GM19372 (cell line): ENCODE data around the gene SLC26A1.

Source experiments
- ATAC-seq: cut with Tn5 transposase; IDR thresholded peaks from one replicate; pipeline ENCODE4 v1.9.1; 2021; ENCODE audit warnings: mild to moderate bottlenecking, low read depth, moderate library complexity; ENCODE audit not compliant: unreplicated experiment

The SLC26A1 gene

DNA sequence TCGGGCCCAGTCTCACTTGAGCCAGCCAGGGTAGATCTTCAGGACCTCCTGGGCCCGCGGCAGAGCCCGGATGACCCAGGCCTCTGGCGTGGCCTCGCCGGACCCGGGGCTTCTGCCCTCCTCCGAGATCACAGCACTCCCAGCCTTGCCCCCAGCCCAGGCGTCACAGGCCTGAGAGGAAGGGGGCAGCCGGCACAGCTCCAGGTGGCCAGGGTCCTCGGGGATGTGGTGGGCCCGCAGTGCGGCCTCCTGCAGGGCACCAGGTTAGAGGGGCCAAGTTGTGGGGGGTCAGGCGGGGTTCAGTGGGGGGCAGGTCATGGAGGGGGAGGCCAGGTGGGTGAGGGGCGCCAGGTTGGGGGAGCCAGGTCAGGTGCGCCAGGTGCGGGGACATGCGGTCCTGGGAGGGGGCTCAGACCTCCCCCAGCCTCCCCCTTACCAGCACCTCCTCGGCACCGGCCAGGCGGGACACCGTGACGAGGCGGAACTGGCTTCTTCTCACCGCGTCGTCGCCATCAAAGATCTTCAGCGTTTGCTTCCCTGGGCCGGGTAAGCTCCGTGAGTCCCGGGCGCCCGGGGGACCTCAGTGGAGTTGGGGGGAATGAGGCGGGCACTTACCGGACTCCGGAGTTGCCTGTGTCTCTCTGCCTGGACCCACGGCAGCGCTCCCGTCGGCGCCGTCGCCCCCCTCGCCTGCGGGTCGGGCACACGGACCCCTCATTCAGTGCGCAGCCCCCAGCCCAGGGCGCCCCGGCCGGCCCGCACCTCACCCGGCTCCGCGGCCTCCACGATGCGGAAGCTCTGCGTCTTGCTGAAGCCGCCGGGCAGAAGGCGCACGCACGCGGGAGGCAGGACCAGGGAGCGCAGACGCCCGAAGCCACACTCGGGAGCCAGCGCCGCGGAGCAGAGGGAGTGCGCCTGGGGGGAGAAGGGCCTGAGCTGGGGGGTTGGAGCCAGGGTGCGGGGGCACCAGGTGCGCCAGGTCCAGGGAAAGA is 25.8 kb downstream of the SLC26A1 start:
- no peak for ATAC-seq

GRCh38 chr4:966266-967112 is 26.7 kb downstream of the SLC26A1 start:
- no peak for ATAC-seq

DNA sequence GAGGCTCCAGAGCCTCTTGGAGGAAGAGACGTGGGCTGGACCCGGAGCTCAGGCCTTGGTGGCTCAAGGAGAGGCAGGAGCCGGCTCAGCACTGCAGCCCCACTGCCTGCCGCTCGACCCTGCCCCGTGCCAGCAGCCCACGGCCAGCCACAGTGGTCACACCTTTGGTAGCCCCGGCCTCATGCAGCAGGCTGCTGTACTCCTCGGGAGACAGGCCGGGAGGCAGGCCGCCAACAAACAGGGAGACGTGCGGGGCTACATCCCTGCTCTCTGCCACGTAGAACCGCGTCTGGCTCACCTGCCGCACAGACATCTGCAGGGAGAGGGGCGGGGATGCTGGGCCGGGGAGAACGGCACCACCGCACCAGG is 27.5 kb downstream of the SLC26A1 start:
- ATAC-seq: no peak

DNA sequence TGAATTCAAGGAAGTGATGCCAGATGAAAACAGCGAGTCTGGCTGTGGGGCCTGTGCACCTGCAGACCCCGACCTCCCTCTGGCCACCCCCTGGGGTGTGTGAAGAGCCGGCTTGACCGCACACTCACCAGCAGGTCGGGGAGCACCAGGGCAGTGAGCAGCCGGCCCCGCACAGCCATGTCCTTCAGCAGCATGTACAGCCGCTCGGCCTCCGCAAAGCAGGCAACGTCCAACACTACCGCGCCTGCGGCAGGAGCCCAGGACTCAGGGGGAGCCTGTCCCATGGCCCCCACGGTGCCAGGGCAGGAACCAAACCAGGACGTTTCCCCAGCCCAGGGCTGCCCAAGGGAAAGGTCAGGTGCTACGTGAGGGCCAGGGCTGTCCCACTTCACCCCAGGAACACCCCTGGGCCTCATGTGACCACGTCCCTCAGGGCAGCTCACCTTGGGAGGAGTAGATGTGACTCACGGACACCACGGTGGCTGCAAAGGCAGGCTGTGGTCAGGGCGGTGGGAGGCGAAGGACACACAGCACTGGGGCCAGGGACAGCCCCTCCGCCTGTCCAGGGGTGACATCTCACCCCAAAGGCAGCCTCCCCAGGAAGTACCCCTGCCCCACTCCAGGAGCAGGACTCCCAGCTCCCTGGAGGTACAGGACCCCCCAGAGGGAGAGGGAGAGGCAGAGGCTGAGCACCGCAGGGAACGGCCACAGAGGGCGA is 28.0 kb downstream of the SLC26A1 start:
- no peak for ATAC-seq

GRCh38 chr4:964346-965025 is 28.7 kb downstream of the SLC26A1 start:
- ATAC-seq: no peak

- no peak for ATAC-seq
These were observed 29.7 kb downstream of the SLC26A1 start for GRCh38 chr4:963276-964225.

GRCh38 chr4:962231-963208 is 30.7 kb downstream of the SLC26A1 start:
- no peak for ATAC-seq

GRCh38 chr4:961351-962230 is 31.6 kb downstream of the SLC26A1 start:
- ATAC-seq: no peak

- ATAC-seq: no peak
These were observed 32.4 kb downstream of the SLC26A1 start for GRCh38 chr4:960636-961350.

DNA sequence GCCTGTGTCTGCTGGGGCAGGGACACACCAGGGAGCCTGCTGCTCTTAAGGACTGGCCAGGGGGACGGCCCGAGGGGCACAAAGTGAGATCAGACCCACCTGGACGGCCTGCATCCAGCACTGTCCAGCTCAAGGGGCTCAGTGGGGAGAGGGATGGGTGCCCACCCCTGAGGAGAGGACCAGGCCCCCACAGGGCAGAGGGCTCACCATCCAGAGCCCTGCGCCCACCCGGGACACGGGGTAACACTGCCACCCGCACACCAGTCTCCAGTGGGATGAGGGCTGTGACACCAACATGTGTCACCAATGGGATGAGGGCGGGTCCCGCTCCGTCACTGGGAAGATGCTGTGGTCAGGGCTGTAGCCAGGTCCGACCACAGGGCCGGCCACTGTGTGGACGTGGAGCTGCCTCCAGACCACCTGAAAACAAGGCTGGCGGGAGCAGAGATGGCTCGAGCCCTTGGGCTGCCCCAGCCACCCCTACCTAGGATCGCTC is 33.0 kb downstream of the SLC26A1 start:
- ATAC-seq: no peak

DNA sequence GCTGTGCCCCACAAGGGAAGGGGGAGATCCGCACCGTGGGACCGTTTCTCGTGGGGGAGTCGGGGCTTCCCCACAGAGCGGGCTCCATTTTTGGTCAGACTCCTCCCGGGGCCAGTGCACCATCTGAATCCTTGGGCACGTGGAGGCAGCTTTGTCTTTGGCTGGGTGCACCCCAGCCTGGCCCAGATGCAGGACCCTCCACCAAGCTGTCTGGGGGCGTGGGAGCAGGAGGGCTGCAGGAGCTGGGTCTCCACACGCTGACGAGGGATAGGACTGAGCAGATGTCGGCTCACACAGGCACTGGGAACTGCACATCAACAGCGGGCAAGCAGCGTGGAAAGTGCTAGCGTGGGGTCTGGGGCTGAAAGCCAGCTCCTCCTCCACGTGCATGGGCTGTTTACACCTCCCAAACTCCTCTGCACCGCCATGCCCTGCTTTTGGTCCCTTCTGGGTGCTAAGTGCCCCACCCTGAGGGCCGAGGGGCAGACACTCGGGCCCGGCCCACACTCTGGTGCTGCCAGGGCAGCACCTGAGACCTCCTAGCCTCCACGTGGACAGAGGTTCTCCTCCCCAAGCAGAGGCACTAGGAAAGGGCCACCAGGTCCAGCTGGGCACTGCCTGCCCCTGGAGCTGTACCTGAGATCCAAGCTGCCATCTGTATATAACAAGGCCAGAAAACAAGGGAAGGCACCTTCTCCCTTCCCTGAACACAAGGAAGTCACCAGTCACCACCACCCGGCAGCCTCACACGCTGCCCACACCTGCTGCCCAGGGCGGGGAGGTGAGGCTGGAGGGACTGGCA is 33.7 kb downstream of the SLC26A1 start:
- ATAC-seq: no peak

- ATAC-seq: no peak
These were observed 34.4 kb downstream of the SLC26A1 start for GRCh38 chr4:958696-959337.

DNA sequence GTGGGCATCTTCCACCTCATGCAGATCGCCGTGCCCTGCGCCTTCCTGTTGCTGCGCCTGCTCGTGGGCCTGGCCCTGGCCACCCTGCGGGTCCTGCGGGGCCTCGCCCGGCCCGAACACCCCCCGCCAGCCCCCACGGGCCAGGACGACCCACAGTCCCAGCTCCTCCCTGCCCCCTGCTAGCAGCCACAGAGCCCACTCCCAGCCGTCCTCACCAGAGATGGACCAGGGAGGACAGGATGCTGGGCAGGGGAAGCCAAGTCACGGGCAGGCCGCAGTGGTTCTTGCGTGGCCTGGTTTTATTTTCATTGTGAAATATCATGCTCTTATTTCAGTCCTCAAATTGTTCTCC is 34.9 kb downstream of the SLC26A1 start:
- ATAC-seq: no peak

DNA sequence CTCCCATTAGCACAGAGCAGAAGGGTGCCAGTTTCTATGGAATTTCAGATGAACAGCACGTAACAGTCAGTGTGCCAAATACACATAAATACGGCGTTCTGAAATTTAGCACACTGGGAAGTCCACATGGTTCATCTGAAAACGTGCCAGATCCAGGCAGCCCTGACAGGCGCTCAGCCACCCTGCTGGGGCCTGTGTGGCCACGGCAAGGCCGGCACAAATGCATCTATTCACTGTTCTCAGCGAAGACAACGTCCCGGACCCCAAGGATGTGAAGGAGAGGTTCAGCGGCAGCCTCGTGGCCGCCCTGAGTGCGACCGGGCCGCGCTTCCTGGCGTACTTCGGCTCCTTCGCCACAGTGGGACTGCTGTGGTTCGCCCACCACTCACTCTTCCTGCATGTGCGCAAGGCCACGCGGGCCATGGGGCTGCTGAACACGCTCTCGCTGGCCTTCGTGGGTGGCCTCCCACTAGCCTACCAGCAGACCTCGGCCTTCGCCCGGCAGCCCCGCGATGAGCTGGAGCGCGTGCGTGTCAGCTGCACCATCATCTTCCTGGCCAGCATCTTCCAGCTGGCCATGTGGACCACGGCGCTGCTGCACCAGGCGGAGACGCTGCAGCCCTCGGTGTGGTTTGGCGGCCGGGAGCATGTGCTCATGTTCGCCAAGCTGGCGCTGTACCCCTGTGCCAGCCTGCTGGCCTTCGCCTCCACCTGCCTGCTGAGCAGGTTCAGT is 35.5 kb downstream of the SLC26A1 start:
- ATAC-seq: no peak
